HepG2 (cell line): ENCODE data around the gene HYCC2. TPM values are rescaled to one million over a fixed set of nuclear protein-coding genes. Genes with fewer than 3 reads are reported as not detected.

Experiments used
- AHR ChIP-seq: IDR thresholded peaks from 2 replicates; pipeline ENCODE4 v1.6.1; 2018; ENCODE audit warnings: missing genetic modification reagents, missing compliant biosample characterization
- ARNTL ChIP-seq: sonication (generic); formaldehyde crosslinking; IDR thresholded peaks from 2 replicates; pipeline ENCODE4 v1.4.0; 2020; ENCODE audit warnings: mild to moderate bottlenecking, missing genetic modification reagents
- ATAD3A ChIP-seq: sonication (generic); formaldehyde crosslinking; IDR thresholded peaks from 2 replicates; pipeline ENCODE4 v1.4.0; 2020; ENCODE audit warnings: missing genetic modification reagents
- EZH2 ChIP-seq: conservative IDR thresholded peaks from 2 replicates; pipeline ENCODE4 v1.6.1; 2012; ENCODE audit warnings: mild to moderate bottlenecking, low read depth, low read length, moderate library complexity
- HMGXB4 ChIP-seq, 2 experiments: sonication (generic) in 1 of 2; formaldehyde crosslinking in 1 of 2; IDR thresholded peaks; 2 replicates each; pipeline versions ENCODE4 v1.4.0 to v1.6.1; 2018 to 2020; ENCODE audit warnings: missing genetic modification reagents in 2 of 2, borderline replicate concordance in 1 of 2, low read depth in 1 of 2, mild to moderate bottlenecking in 1 of 2, missing biosample characterization in 1 of 2
- KAT7 ChIP-seq: IDR thresholded peaks from 2 replicates; pipeline ENCODE4 v1.6.1; 2018; ENCODE audit warnings: borderline replicate concordance, missing compliant biosample characterization
- KDM4B ChIP-seq: sonication (generic); formaldehyde crosslinking; IDR thresholded peaks from 2 replicates; pipeline ENCODE4 v1.4.0; 2020; ENCODE audit warnings: missing genetic modification reagents
- NCOA5 ChIP-seq: sonication (generic); formaldehyde crosslinking; IDR thresholded peaks from 2 replicates; pipeline ENCODE4 v1.4.0; 2020; ENCODE audit warnings: missing genetic modification reagents
- NFYC ChIP-seq: IDR thresholded peaks from 2 replicates; pipeline ENCODE4 v1.6.1; 2016; ENCODE audit warnings: missing genetic modification reagents, missing compliant biosample characterization
- SMAD1 ChIP-seq: sonication (generic); formaldehyde crosslinking; IDR thresholded peaks from 2 replicates; pipeline ENCODE4 v1.4.0; 2020; ENCODE audit warnings: missing genetic modification reagents, low read depth, mild to moderate bottlenecking, borderline replicate concordance
- TP53 ChIP-seq: sonication (generic); formaldehyde crosslinking; conservative IDR thresholded peaks from 2 replicates; pipeline ENCODE4 v1.4.0; 2020; ENCODE audit warnings: missing genetic modification reagents
- YEATS2 ChIP-seq: sonication (generic); formaldehyde crosslinking; IDR thresholded peaks from 2 replicates; pipeline ENCODE4 v1.4.0; 2020; ENCODE audit warnings: missing genetic modification reagents, borderline replicate concordance
- ZBTB20 ChIP-seq: sonication (generic); formaldehyde crosslinking; IDR thresholded peaks from 2 replicates; pipeline ENCODE4 v1.8.1; 2023; ENCODE audit warnings: missing genetic modification reagents, low read depth, mild to moderate bottlenecking, borderline replicate concordance
- ZBTB34 ChIP-seq: sonication (generic); formaldehyde crosslinking; IDR thresholded peaks from 2 replicates; pipeline ENCODE4 v1.8.0; 2022; ENCODE audit warnings: mild to moderate bottlenecking, missing genetic modification reagents
- ZFP36L1 ChIP-seq: sonication (generic); formaldehyde crosslinking; IDR thresholded peaks from 2 replicates; pipeline ENCODE4 v1.8.0; 2022; ENCODE audit warnings: mild to moderate bottlenecking, missing genetic modification reagents, moderate library complexity
- ZFY ChIP-seq: sonication (generic); formaldehyde crosslinking; IDR thresholded peaks from 2 replicates; pipeline ENCODE4 v1.4.0; 2020; ENCODE audit warnings: missing genetic modification reagents
- ZNF24 ChIP-seq: fragments of 450-650 bp; IDR thresholded peaks from 2 replicates; pipeline ENCODE4 v1.6.1; 2017; ENCODE audit warnings: antibody characterized with exemption, mild to moderate bottlenecking
- ZNF326 ChIP-seq: sonication (generic); formaldehyde crosslinking; IDR thresholded peaks from 2 replicates; pipeline ENCODE4 v1.4.0; 2020; ENCODE audit warnings: missing genetic modification reagents, borderline replicate concordance
- ZNF329 ChIP-seq: sonication (generic); formaldehyde crosslinking; IDR thresholded peaks from 2 replicates; pipeline ENCODE4 v1.9.0; 2021; ENCODE audit warnings: low read depth, mild to moderate bottlenecking, missing genetic modification reagents
- ZNF451 ChIP-seq: sonication (generic); formaldehyde crosslinking; IDR thresholded peaks from 2 replicates; pipeline ENCODE4 v1.5.0; 2020; ENCODE audit warnings: mild to moderate bottlenecking, missing genetic modification reagents
- ZNF660 ChIP-seq: sonication (generic); formaldehyde crosslinking; IDR thresholded peaks from 2 replicates; pipeline ENCODE4 v1.5.1; 2020; ENCODE audit warnings: mild to moderate bottlenecking, low read depth, missing genetic modification reagents, borderline replicate concordance
- ZNF713 ChIP-seq: sonication (generic); formaldehyde crosslinking; IDR thresholded peaks from 2 replicates; pipeline ENCODE4 v1.4.0; 2020; ENCODE audit warnings: mild to moderate bottlenecking, missing genetic modification reagents
- ZNF770 ChIP-seq: sonication (generic); formaldehyde crosslinking; IDR thresholded peaks from 2 replicates; pipeline ENCODE4 v1.5.0; 2020; ENCODE audit warnings: mild to moderate bottlenecking, missing genetic modification reagents
- ZSCAN5A ChIP-seq: sonication (generic); formaldehyde crosslinking; IDR thresholded peaks from 2 replicates; pipeline ENCODE4 v1.8.0; 2022; ENCODE audit warnings: mild to moderate bottlenecking, missing genetic modification reagents, borderline replicate concordance
- polyA plus RNA-seq, 8 experiments: library from polyadenylated mRNA; depleted of rRNA in 3 of 8; stranded (reverse) in 7 of 8; unstranded in 1 of 8; fragments of >200 nt; fragmentation: Illumina TruSeq in 4 of 8; extraction: Trizol in 4 of 8; gene quantifications; 2 replicates each; pipeline versions ENCODE4 v1.2.1 to v1.2.3, GENCODE V29; 2011 to 2016; ENCODE audit warnings: low read depth in 4 of 8, missing spikeins in 1 of 8, mixed read lengths in 1 of 8; ENCODE audit not compliant: insufficient read depth in 1 of 8
- total RNA-seq, 5 experiments: library from RNA; depleted of rRNA; stranded (reverse); fragments of >200 nt; fragmentation: Illumina TruSeq; extraction: Trizol; gene quantifications; 2 replicates each; pipeline ENCODE4 v1.2.3, GENCODE V29; 2016; ENCODE audit warnings: low read depth in 1 of 5

The HYCC2 gene
- total and polyA plus RNA-seq, 2 of the 13 experiments (the other 11 are each of a cell fraction or from before 2014, with no cell fraction given) = 4.7 to 13.9 TPM

- TF ChIP-seq ARNTL (CRISPR knock-in tag) (no peak), ZNF329 (CRISPR knock-in tag) (no peak), ZNF326 (no peak), ZBTB34 (CRISPR knock-in tag) (no peak), KAT7 (CRISPR knock-in tag) (no peak; the same call in 1 of the 2 replicates), ZNF24 (no peak), NFYC (no peak), YEATS2 (CRISPR knock-in tag) (peak; percentile 11; the same call in 1 of the 2 replicates), ZNF770 (CRISPR knock-in tag) (peak; percentile 20; the same call in 1 of the 2 replicates), ZBTB20 (CRISPR knock-in tag) (no peak), ZNF713 (no peak), ZSCAN5A (CRISPR knock-in tag) (no peak), HMGXB4 (CRISPR knock-in tag; IDR thresholded peaks at IDR 0.05; ENCODE audit: borderline replicate concordance in 1 of 2, low read depth in 1 of 2) (peak in 1 of 2 experiments; percentile 45; a peak in 1 of 4 replicates), TP53 (CRISPR knock-in tag) (0 out of 2 replicates have a peak, but pooled peaks have one; percentile 44), KDM4B (CRISPR knock-in tag) (0 out of 2 replicates have a peak, but pooled peaks have one; percentile 10), SMAD1 (no peak), ZNF451 (no peak), ATAD3A (CRISPR knock-in tag) (no peak), ZFP36L1 (CRISPR knock-in tag) (no peak), ZNF660 (CRISPR knock-in tag) (no peak), EZH2 (no peak), NCOA5 (CRISPR knock-in tag) (no peak), AHR (no peak), ZFY (CRISPR knock-in tag) (no peak; the same call in none of the 2 replicates)
Observed at GRCh38 chr2:201116959-201117734, 45.7 kb upstream of the HYCC2 start (continued).
